Suprapubic skin (tissue), 3 donors: ENCODE measurements around the gene NATD1.

Source experiments
- POLR2AphosphoS5 ChIP-seq, 3 donors: sonication (generic); formaldehyde crosslinking; IDR thresholded peaks; one replicate each; pipeline ENCODE4 v1.6.1; 2017; ENCODE audit warnings: antibody characterized with exemption in 3 of 3
- TF ChIP-seq, protein P1 (sequence below), 2 donors: fragments of 200-600 bp in 1 of 2; fragments of 450-650 bp in 1 of 2; sonication (generic) in 1 of 2; IDR thresholded peaks; one replicate each; pipeline ENCODE4 v1.5.1; 2016 to 2019; ENCODE audit warnings: antibody characterized with exemption in 2 of 2, mild to moderate bottlenecking in 1 of 2, moderate library complexity in 1 of 2

DNA sequence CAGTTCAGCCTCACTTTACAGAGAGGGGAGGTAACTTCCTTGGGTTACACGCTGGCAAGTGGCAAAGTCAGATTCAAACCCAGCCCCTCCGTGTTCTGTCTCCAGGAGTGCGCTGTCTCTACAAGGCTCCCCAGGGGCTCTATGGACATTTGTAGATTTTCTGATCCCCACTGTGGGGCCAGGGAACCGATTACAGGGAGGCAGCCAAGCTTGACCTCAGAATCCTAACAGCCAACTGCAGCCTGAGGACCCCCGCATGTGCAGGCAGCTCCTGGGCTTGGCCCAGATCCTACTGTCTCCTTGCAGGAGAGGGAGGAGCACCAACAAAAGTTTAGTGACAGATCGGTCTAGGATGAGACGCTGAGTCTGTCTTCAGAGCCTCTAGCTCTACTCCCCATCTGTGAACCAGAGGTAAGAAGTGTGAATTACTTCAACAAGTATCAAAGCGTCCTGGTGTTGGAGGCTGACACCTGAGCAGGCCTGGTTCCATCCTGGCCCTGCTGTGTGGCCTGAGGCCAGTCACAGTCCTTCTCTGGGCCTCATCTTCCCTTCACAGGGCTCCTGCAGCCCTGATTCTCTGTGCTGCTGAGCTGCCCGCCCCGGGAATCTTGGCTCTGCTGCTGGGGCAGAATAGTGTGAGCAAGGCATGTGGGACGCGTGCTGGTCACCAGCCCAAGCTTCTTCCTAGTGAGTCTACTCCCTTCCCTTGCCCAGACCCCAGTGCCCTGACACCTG is 9.2 kb upstream of the NATD1 start:
- no peak for TF ChIP-seq POLR2AphosphoS5 (IDR thresholded peaks at IDR 0.05)
- TF ChIP-seq, protein P1, sequence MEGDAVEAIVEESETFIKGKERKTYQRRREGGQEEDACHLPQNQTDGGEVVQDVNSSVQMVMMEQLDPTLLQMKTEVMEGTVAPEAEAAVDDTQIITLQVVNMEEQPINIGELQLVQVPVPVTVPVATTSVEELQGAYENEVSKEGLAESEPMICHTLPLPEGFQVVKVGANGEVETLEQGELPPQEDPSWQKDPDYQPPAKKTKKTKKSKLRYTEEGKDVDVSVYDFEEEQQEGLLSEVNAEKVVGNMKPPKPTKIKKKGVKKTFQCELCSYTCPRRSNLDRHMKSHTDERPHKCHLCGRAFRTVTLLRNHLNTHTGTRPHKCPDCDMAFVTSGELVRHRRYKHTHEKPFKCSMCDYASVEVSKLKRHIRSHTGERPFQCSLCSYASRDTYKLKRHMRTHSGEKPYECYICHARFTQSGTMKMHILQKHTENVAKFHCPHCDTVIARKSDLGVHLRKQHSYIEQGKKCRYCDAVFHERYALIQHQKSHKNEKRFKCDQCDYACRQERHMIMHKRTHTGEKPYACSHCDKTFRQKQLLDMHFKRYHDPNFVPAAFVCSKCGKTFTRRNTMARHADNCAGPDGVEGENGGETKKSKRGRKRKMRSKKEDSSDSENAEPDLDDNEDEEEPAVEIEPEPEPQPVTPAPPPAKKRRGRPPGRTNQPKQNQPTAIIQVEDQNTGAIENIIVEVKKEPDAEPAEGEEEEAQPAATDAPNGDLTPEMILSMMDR (IDR thresholded peaks at IDR 0.05): no peak
